ENCODE measurements around the gene WBP2NL.

Gene WBP2NL

DNA sequence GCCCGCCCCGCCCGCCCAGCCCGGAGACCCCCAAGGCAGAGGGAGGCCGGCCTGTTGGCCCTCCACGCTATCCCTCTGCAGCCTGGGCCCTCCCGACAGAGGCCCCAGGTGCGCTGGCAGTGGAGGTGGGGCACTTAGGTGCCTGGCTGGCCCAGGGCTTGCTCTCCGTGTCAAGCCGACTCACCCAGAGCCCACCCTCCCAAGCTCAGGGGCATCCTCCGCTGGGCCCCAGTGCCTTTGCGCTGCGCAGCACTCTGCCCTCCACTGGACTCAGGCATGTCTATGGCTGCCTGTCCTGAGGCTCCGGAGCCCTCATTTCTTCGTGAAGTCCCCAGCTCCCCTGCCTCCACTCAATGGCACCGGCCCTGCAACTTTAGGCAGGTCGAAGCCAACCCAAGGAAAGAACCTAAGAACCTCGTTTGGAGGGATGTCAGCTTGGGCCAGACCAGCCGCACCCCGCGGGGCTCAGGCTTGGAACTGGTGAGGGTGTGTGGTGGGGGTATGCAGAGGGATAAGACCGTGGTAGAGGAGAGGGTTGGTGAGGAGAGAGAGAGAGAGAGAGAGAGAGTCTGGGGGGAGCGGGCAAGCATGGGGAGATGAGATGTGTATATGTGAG is 40.5 kb upstream of the WBP2NL start:
- TF ChIP-seq, protein P1, sequence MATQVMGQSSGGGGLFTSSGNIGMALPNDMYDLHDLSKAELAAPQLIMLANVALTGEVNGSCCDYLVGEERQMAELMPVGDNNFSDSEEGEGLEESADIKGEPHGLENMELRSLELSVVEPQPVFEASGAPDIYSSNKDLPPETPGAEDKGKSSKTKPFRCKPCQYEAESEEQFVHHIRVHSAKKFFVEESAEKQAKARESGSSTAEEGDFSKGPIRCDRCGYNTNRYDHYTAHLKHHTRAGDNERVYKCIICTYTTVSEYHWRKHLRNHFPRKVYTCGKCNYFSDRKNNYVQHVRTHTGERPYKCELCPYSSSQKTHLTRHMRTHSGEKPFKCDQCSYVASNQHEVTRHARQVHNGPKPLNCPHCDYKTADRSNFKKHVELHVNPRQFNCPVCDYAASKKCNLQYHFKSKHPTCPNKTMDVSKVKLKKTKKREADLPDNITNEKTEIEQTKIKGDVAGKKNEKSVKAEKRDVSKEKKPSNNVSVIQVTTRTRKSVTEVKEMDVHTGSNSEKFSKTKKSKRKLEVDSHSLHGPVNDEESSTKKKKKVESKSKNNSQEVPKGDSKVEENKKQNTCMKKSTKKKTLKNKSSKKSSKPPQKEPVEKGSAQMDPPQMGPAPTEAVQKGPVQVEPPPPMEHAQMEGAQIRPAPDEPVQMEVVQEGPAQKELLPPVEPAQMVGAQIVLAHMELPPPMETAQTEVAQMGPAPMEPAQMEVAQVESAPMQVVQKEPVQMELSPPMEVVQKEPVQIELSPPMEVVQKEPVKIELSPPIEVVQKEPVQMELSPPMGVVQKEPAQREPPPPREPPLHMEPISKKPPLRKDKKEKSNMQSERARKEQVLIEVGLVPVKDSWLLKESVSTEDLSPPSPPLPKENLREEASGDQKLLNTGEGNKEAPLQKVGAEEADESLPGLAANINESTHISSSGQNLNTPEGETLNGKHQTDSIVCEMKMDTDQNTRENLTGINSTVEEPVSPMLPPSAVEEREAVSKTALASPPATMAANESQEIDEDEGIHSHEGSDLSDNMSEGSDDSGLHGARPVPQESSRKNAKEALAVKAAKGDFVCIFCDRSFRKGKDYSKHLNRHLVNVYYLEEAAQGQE (IDR thresholded peaks at IDR 0.05; ENCODE audit: insufficient read depth in 1 of 2, low read depth in 2 of 2, low read length in 2 of 2): no peak
- TF ChIP-seq POLR2AphosphoS5 (IDR thresholded peaks at IDR 0.05; ENCODE audit: low read depth, low read length): no peak
- TF ChIP-seq FOXP2 (optimal IDR thresholded peaks at IDR 0.05; ENCODE audit: borderline replicate concordance, extremely low read depth, extremely low read length, insufficient read depth): no peak
- no peak for TF ChIP-seq TAF1 (IDR thresholded peaks at IDR 0.05; ENCODE audit: borderline replicate concordance, insufficient read depth, low read length)
- no peak for TF ChIP-seq SIN3A (IDR thresholded peaks at IDR 0.05; ENCODE audit: borderline replicate concordance, insufficient read depth, low read length)

GRCh38 chr22:41963453-41964111 is 35.0 kb upstream of the WBP2NL start:
- TF ChIP-seq FOXP2 (optimal IDR thresholded peaks at IDR 0.05; ENCODE audit: borderline replicate concordance, extremely low read depth, extremely low read length, insufficient read depth) (no peak), SIN3A (IDR thresholded peaks at IDR 0.05; ENCODE audit: borderline replicate concordance, insufficient read depth, low read length) (no peak), TAF1 (IDR thresholded peaks at IDR 0.05; ENCODE audit: borderline replicate concordance, insufficient read depth, low read length) (no peak), POLR2AphosphoS5 (IDR thresholded peaks at IDR 0.05; ENCODE audit: low read depth, low read length) (no peak)
- TF ChIP-seq, protein P1 (IDR thresholded peaks at IDR 0.05; ENCODE audit: insufficient read depth in 1 of 2, low read depth in 2 of 2, low read length in 2 of 2): no peak

GRCh38 chr22:41964112-41964491 is 34.5 kb upstream of the WBP2NL start:
- TF ChIP-seq POLR2AphosphoS5 (IDR thresholded peaks at IDR 0.05; ENCODE audit: low read depth, low read length) (no peak), SIN3A (IDR thresholded peaks at IDR 0.05; ENCODE audit: borderline replicate concordance, insufficient read depth, low read length) (no peak), TAF1 (IDR thresholded peaks at IDR 0.05; ENCODE audit: borderline replicate concordance, insufficient read depth, low read length) (no peak), FOXP2 (optimal IDR thresholded peaks at IDR 0.05; ENCODE audit: borderline replicate concordance, extremely low read depth, extremely low read length, insufficient read depth) (no peak)
- TF ChIP-seq, protein P1 (IDR thresholded peaks at IDR 0.05; ENCODE audit: insufficient read depth in 1 of 2, low read depth in 2 of 2, low read length in 2 of 2): no peak

GRCh38 chr22:41966225-41966606 is 32.4 kb upstream of the WBP2NL start:
- no peak for TF ChIP-seq TAF1 (IDR thresholded peaks at IDR 0.05; ENCODE audit: borderline replicate concordance, insufficient read depth, low read length)

DNA sequence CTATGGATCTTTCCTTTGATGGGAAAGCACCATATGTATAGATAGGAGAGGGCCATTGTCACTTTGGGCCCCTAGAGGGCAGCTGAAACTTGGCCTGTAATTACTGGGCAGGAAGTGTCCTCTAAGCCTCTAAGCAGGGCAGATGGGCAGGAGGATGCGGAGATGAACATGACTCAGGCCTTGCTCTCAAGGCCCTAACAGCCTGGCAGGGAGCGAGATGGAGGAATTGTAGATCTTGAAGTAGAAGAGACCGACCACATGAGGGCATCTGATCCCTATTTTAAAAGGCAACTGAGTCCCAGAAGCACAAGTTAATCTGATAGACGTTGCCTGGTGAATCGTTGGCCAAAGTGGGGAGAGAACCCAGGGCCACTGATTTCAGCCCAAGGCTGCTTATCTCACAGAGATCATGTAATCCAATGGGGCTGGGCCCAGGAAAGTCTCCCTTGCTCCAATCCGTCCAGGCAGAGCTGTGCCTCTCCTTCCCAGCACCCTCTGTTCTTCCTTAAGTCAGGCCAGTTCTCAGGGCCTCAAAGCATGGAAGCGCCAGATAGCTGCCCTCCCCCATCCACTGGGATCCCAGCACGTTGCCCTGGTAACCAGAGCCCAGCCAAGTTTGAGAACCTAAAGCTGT is 31.9 kb upstream of the WBP2NL start:
- TF ChIP-seq POLR2AphosphoS5 (IDR thresholded peaks at IDR 0.05; ENCODE audit: low read depth, low read length) (no peak), FOXP2 (optimal IDR thresholded peaks at IDR 0.05; ENCODE audit: borderline replicate concordance, extremely low read depth, extremely low read length, insufficient read depth) (peak; percentile 19)

GRCh38 chr22:41968601-41969000 is 30.0 kb upstream of the WBP2NL start:
- TF ChIP-seq FOXP2 (optimal IDR thresholded peaks at IDR 0.05; ENCODE audit: borderline replicate concordance, extremely low read depth, extremely low read length, insufficient read depth) (no peak), POLR2AphosphoS5 (IDR thresholded peaks at IDR 0.05; ENCODE audit: low read depth, low read length) (no peak), TAF1 (IDR thresholded peaks at IDR 0.05; ENCODE audit: borderline replicate concordance, insufficient read depth, low read length) (no peak), SIN3A (IDR thresholded peaks at IDR 0.05; ENCODE audit: borderline replicate concordance, insufficient read depth, low read length) (no peak)
- TF ChIP-seq, protein P1 (IDR thresholded peaks at IDR 0.05; ENCODE audit: insufficient read depth in 1 of 2, low read depth in 2 of 2, low read length in 2 of 2): no peak

Data from PFSK-1 (cell line).